Measurements from ENCODE around the gene USP53.
"Not testable (repeated sequence)": the region's sequence is repeated elsewhere in the genome, so short reads cannot be mapped to it uniquely, and the experiment has no call there.

USP53 gene

DNA sequence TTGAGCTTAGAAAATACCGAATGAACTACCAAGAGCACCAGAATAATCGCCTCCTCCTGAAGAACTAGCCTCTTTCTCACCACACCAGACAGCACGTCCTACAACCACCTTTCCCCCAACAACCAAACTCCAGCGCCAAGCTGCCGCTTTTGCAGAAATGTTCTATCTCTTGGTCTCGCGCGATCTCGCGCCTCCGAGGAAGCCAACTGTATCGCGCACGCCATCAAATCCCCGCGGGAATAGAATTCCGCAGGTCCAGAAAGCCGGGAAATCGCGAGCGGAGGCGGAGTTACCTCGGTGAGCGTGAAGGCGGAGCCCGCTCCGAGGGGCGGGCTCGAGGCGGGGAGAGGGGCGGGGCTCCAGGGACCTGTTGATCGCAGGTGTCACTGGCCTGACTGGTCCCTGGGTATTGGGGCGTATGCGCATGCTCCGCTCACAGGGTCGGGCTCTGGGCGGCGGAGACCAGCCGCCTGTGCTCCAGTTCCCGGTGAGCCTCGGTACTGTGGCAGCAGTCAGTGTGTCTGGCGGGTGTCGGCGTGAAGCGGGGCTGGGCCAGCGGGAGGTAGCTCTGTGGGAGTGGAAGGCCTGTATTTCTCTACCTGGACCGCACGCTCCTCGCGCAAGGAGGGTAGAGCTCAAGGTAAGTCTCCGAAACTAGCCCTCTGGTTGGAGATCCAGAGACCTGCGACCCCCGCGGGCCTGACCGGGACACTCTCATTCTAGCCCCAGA, at the start of gene USP53:
Gene USP53, plus strand, starts transcription at position 480 of the 730 bp plus-strand sequence. CDS start 27,047 bp downstream, outside the sequence.
- peak; percentile 98 for DNase-seq

DNA sequence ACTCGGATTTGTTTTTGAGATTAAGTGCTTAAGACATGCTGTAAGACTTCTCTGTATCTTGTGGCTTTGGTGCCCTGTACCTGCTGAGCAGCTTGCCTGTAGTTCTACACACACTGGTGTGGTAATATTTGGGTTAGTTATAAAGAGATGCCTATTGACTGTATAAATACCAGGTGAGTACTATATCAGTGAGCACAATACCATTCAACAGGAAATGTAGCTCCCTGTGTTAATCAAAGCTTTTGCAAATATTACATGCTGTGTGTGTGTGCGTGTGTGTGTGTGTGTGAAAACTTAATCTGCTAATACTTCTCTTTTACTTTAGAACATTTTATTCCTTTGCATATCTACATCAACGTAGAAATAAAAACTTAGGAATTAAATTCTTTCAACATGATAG, 46.7 kb upstream of the USP53 start:
- DNase-seq, result no peak

DNA sequence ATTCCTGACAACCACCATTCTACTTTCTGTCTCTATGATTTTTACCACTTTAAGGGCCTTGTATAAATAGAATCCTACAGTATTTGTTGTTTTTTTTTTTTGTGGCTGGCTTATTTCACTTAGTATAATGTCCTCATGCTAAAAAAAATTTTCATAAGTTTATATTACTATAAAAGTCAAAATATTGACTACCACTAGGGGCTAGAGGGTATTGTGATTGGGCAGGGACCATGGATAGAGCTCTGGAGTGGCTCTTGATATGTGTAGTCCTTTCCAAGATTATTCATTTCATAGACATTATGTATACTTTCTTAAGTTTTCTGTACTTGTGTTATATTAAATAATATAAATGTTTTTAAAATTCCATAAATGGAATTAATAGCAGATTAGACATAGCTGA, 42.3 kb upstream of the USP53 start:
- DNase-seq, result no peak

DNA sequence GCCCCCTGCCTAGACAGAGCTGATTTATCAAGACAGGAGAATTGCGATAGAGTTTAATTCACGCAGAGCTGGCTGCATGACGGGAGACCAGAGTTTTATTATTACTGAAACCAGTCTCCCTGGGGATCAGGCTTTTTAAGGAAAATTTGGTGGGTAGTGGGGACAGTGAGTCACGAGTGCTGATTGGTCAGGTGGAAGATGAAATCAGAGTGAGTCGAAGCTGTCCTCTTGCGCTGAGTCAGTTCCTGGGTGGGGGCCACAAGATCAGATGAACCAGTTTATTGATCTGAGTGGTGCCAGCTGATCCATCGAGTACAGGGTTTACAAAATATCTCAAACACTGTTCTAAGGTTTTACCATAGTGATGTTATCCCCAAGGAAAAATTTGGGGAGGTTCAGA, 40.3 kb upstream of the USP53 start:
- DNase-seq, result no peak

DNA sequence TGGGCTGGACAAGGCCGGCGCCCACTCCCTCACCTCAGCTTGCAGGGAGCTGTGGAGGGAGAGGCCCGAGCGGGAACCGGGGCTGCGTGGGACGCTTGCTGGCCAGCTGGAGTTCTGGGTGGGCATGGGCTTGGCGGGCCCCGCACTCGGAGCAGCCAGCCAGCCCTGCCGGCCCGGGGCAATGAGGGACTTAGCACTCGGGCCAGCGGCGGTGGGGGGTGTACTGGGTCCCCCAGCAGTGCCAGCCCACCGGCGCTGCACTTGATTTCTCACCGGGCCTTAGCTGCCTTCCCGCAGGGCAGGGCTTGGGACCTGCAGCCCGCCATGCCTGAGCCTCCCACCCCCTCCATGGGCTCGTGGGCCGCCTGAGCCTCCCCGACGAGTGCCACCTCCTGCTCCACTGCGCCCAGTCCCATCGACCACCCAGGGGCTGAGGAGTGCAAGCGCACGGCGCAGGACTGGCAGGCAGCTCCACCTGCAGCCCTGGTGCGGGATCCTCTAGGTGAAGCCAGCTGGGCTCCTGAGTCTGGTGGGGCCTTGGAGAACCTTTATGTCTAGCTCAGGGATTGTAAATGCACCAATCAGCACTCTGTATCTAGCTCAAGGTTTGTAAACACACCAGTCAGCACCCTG, 38.7 kb upstream of the USP53 start:
- not testable (repeated sequence) for DNase-seq

DNA sequence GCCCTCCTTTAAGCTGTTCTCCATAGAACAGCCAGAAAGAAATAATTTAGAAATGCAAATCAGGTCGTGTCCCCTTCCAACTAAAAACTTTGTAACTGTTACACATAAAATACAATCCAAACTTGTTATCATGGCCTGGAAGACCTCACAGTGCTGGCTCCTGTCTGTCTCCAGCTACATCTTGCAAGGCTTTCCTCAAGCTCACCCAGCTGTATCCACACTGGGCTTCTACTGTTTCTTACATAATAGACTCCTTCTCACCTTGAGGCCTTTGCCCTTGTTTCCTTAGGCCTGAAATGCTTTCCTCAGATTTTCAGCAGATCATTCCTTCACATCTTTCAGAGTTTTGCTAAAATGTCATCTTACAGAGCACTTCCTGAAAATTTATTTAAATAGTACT, 33.5 kb upstream of the USP53 start:
- DNase-seq, result no peak

DNA sequence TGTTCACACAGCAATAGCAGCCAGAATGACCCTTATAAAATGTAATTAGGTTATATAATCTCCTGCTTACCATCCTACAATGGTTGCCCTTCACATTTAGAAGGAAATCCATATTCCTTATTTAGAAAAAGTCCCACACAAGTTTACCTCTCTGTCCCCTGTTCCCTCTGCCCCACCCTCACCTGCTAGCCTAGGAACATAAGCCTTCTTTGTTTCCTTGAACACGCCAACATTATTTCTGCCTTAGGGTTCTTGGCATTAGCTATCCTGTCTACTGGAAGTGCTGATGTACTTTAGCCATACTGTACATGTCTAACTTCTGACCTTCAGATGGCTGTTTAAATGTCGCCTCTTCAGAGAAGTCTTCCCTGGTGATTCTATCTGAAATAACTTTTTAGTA, 28.4 kb upstream of the USP53 start:
- DNase-seq, result no peak

DNA sequence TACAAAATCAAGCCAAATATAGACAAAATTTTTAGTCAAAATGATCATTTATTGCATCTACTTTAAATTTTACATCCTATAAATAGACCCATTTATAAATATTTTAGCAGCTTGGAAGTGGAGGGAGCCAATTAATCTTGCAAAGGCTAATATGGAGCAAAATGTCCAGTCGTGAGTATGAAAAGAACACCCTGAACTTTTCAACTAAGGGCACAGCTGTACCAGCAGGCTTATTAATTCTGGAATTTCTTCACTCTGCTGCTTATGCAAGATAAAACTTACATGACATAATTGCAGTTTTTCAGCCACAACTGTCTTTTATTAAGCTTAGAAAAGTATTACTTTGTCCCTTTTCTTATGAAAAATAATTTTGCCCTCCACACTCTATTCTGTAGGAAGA, 22.9 kb upstream of the USP53 start:
- no peak for DNase-seq

DNA sequence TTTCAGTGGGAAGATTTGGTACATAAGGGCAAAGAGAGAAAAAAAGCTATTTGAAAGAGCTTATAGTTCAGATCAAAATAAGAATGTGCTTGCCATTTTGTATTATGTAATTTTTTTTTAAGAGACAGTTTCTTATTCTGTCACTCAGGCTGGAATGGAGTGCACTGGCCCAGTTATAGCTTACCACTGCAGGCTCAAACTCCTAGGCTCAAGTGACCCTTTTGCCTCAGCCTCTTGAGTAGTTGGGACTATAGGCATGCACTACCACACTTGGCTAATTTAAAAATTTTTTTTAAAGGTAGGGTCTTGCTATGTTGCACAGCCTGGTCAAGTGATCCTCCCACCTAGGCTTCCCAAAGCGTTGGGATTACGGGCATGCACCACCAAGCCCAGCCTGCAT, 22.2 kb upstream of the USP53 start:
- DNase-seq, result no peak

DNA sequence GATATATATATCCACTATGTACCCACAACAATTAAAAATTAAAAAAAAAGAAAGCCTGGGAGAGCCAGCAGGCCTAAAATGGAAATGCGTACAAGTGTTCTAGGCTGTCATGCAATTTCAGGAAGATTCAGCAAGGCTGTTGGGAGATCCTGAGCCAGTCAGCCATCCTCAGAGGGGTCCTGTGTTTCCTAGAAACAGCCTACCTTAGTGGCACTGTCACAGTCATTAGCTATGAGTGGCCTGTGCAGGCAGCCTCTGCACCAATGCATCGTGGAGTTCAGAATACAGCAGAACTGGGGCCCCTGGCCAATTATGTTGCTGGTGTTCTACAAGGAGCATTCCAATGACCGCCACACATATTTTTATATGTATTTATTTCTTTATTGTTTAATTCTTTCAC, 21.0 kb upstream of the USP53 start:
- DNase-seq, result no peak

DNA sequence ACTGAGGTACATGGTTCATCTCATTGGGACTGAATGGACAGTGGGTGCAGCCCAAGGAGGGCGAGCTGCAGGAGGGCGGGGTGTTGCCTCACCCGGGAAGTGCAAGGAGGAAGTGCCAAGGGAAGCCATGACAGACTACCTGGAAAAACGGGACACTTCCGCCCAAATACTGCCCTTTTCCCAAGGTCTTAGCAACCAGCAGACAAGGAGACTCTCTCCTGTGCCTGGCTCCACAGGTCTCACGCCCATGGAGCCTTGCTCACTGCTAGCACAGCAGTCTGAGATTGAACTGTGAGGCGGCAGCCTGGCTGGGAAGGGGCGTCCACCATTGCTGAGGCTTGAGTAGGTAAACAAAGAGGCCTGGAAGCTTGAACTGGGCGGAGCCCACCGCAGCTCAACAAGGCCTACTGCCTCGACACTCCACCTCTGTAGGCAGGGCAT, 14.7 kb upstream of the USP53 start:
- no peak for DNase-seq

DNA sequence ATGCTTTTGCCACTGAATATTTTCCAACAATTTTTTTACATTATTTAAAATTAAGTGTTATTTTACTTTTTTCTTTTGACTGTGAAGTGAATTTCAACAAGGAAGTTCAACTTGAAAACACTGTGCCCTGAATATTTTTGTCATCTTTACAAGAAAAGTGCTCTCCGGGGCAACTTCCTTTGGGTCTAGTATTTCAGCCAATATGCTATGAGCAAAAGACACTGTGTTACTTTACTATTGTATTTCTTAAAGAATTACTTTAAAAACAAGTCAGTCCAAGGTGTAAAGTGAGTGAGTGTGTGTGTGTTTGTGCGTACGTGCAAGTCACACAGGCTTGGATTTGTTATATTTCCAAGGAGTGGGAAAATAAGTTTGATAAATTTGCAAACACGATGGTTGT, 7.6 kb upstream of the USP53 start:
- DNase-seq, result no peak

DNA sequence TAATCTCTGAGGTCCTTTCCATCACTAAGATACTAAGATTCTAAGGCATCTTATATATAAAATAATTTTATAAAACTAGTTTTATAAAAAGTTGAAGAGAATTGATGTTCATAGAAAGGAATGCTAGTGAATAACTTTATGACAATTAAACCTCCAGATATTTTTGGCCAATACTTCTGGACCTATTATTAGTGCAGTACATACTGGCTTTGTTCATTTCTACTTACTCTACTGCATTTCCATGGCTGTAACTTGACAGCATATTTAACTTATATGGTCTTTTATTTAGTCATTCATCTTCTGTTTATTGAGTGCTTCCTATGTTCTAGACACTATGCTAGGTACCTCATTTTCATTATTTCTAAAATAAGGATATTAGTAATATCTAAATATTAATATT, 6.8 kb upstream of the USP53 start:
- DNase-seq, result no peak

DNA sequence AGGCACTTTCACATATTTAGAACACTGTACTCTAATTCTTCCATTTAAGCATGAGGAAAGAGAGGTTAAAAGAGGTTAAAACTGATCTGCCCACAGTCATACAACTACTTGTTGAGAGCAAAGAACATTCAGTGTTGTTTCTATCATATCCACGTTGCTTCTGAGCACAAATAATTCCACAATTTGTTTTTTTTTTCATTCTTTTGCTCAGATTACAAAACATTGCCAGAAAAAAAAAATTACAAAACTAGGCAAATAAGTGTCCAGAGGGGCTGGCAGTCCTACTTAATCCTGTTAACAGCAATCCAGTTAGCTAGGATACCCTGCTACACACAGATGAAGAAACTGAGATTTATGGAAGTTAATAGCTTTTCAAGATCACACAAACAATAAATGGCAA, 6.3 kb upstream of the USP53 start:
- DNase-seq, result no peak

DNA sequence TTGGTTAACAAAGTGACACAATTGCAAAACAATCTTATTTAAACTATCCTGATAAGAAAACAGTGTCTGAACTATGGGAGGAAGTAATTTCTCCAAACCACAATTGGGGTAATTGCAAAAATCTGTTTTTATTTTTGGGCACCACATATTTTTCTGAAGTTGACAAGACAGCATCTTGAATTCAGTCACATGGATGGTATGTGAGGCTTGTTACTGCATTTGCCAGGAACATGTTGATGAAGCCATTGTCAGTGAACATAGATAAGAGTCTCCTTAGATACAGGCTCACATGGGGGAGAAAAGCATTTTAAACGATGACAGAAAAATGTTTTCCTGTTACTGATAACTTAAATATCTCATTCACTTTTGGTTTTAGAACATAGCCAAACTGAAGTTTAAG, 5.5 kb upstream of the USP53 start:
- DNase-seq, result no peak

DNA sequence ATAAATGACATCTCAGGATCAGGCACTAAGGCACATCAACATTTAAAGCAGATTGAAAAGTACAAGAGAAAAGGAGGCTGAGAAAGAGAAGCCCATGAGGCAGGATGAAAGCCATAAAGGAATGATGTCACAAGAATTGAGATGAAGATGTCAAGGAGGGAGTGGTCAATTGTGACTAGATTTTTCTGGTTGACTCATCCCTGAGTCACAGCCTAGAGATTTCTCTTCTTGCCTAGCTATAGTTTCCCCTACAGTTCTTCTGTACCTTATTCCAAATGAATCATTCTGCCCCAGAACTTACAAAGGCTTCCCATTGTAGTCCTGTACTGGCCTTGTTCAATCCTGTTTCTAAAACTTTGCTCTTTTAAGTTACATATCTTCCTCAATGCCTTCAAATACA, 3.4 kb upstream of the USP53 start:
- DNase-seq, result peak; percentile 35 to 62

DNA sequence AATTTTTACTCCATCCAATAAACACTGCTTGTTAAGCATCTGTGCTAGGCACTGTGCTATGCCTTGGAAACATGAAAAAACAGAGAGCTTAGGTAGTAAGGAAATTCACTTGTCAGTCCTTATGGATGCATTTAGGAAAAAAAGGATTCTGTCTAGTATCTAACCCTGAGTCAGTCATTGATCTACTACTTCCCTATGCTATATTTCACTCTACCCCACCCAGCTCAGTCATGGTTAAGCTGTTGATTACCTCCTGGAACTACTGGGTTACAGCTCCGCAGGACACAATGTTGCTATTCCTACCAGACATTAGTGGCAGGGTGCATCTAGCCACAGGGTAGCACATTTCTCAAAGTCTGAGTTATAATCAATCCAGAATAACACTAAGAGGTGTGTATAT, 2.9 kb upstream of the USP53 start:
- no peak for DNase-seq

DNA sequence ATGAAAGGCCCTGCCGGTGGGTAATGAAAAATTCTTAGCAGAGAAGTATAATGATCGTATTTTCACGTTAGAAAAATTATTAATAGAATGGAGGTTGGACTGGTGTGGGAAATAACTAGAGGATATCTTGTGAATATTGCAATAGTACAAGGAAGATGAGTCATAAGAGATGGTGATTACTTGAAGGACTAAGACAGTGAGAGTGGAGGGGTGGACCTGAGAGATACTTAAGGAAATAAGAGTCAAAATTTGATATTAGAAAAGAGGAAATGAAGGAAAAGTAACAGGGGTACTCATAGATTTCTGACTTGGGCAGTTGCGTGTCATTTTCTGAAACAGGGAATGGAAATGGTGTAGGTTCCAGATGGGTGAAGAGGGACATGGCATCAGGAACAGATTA, 1.7 kb upstream of the USP53 start:
- no peak for DNase-seq

DNA sequence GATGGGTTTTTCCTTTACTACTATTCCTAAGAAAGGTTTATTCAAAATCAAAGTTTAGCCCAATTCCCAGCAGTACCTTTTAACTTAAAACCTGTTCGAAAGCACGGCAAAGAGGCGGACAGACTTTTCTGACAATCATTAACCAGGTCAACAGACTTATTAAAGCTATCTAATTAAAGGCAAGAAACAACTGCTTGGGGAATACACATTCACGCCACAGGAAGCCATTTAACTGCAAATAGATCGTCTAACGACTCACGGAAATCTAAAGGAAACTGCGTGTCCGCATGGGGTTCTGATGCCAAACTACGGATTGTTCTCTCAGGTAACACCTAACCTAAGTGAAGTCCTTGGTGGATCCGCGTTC, 663 bp upstream of the USP53 start:
- no peak for DNase-seq

DNA sequence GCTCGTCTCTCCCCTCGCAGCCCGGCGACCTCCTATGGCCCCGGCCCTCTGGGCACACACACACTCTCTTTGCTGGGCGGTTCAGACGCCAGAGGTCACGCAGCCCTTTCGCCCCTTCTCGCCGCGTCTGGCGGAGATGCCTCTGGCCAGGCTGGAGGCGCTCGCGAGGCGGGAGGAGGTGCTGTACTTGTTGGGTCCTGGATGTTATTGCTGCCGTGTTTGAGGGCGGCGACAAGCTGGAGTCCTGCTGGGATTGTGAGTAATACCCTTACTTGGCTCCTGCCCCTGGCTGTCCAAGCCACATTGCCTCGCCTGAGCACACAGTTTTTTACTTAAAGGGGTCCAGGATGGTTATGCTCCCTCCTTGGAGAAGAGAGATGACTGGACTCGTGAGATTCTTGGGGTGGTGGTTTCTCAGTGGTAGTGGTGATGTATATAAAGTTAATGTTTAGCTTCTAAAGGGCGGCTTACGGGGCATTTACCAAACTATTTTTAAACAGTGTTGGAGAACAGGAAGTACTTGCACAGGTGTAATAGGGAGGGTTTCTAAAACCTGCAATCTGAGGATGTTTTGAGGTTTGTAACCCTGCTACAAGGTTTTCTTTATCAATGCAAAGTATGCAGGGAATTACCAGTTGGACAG, 572 bp downstream of the USP53 start:
- DNase-seq, result peak; percentile 52 to 63

DNA sequence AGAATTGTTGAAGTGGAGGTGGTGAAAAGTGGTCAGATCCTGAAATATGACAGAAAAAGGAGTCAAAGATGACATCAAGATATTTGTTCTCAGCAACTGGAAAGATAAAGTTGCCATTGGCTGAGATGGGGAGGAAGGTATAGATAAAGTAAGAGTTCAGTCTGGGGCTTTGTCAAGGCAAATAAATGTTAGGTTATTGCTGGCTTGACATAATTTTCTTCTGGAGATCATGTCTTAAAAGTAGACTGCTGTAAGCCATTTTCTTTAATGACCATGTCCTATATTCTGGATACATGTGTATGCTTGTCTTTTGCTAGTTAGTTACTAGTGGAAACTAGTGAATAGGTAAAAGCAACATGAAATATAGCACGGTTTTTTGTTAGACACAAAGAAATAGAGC, 5.6 kb downstream of the USP53 start:
- DNase-seq, result no peak

DNA sequence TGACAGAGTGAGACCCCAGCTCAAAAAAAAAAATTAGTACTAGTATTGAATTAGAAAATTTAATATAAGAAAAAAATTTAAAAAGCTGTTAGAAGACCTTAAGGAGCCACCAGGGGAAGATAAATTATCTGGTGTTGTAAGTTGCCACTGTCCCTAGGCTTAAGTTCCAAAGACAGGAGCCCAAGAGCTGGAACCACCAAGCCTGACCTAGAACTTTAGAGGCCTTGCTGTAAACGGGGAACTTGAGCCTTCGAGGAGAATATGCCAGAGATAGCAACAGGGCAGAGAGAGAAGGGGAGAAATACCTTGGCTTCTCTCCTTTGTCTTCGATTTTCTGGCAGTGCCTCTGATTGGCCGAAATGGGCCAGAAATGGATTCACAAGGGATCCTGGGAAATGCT, 8.9 kb downstream of the USP53 start:
- DNase-seq, result no peak

DNA sequence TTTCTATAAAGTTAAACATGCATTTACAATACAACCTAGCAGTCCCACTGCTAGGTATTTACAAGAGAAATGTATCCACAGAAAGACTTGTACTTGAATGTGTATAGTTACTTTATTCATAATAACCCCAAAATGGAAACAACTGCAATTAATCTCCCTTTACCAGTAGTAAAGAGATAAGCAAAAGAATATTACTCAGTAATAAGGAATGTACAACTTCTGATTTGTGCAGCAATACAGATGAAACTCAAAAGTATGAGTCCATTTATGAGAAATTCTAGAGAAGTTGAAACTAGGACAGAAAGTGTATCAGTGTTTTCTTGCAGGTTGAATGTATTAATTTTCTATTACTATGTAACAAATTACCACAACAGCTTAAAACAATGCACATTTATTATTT, 15.2 kb downstream of the USP53 start:
- DNase-seq, result no peak

DNA sequence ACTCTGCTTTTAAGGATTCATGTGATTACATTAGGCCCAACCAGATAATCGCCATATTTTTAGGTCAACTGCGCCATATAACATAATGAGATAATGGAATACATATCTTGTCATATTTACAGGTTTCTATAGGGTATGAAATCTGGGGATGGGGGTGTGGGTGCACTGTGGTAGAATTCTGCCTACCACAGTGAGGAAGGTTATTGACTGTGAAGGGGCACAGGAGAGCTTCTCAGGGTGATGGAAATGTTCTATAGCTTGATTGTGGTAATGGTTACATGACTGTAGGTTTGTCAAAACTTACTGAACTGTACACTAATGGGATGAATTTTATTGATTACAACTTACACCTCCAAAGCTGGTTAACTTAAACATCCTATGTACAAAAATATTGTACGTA, 15.9 kb downstream of the USP53 start:
- no peak for DNase-seq
